Measurements from ENCODE around the gene MAPK9.

GRCh38 chr5:180311216-180311615 lies 19.3 kb upstream of the MAPK9 start:
- no peak for TF ChIP-seq CTCF (IDR thresholded peaks at IDR 0.05)
- no peak for TF ChIP-seq POLR2A (IDR thresholded peaks at IDR 0.05)
